PC-9 (cell line): ENCODE data around the gene MAZ.

Experiments
- CTCF ChIP-seq: fragments of 200-600 bp; sonication (generic); conservative IDR thresholded peaks from 2 replicates; pipeline ENCODE4 v1.6.1; 2017; ENCODE audit warnings: mixed run types, antibody characterized with exemption, mild to moderate bottlenecking, moderate library complexity
- EZH2 ChIP-seq: fragments of 200-600 bp; sonication (generic); IDR thresholded peaks from 2 replicates; pipeline ENCODE4 v1.8.0; 2017; ENCODE audit warnings: antibody characterized with exemption, low read depth

GRCh38 chr16:29784157-29784556, 22.2 kb upstream of the MAZ start:
- TF ChIP-seq CTCF (no peak), EZH2 (no peak)
